Ramos (cell line): Measurements from ENCODE around the gene TSPYL1.
"Not testable (repeated sequence)": the region's sequence is repeated elsewhere in the genome, so short reads cannot be mapped to it uniquely, and the experiment has no call there.

ENCODE experiments used
- in situ Hi-C: fragments of 300-500 bp; cut with MboI; formaldehyde crosslinking; loops from one replicate; pipeline ENCODE4 v1.14.3; 2022; ENCODE audit warnings: low sequenced_read_pairs; ENCODE audit not compliant: unreplicated experiment

Gene TSPYL1

GRCh38 chr6:116279232-116280160 lies at the start of gene TSPYL1:
Gene TSPYL1 (minus strand): TSS chr6:116279930. CDS start chr6:116279830, 100 bp downstream.
- in situ Hi-C loops, result no loop called here

DNA sequence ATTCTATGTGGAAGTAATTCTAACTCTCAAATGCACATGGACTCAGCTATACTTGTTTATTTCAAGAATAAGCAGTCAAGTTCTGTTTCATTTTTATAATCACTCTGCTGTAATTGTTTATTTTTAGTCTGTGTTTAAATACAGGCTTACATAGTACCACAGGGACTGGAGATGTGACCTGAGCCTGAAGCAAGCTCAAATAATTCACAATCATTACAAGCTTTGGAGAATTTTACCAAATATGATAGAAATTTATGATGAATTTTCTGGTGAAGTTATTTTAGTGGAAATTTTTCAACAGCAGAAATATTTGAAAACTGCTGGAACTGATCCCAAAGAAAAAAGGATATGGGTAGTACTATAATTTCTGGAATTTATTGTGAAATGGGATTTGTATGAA lies 49.4 kb upstream of the TSPYL1 start:
- in situ Hi-C loops, result no loop called here

- in situ Hi-C loops, result no loop called here
Measured at GRCh38 chr6:116328528-116328903, 48.8 kb upstream of the TSPYL1 start.

GRCh38 chr6:116327803-116328527 lies 48.2 kb upstream of the TSPYL1 start:
- in situ Hi-C loops, result no loop called here

DNA sequence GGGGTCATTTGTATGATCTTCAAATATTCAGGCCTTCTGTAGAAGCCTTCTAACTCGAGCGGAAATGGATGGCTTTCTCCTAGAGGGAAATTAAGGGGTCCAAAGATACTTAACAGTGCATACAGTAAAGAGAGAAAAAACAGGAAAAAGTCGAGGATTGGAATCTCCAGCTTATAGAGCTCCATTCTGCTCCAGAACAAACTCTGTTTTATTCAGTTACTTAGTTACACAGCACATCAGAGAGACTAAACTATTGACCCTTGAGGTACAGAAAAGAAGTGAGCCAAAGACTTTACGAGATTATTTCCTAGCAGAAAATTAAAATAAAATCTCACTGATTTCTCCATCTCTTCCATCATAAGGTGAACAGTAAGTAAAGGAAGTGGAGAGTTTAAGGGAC lies 47.3 kb upstream of the TSPYL1 start:
- in situ Hi-C loops, result no loop called here

- in situ Hi-C loops, result no loop called here
Measured at GRCh38 chr6:116326181-116326671, 46.5 kb upstream of the TSPYL1 start.

DNA sequence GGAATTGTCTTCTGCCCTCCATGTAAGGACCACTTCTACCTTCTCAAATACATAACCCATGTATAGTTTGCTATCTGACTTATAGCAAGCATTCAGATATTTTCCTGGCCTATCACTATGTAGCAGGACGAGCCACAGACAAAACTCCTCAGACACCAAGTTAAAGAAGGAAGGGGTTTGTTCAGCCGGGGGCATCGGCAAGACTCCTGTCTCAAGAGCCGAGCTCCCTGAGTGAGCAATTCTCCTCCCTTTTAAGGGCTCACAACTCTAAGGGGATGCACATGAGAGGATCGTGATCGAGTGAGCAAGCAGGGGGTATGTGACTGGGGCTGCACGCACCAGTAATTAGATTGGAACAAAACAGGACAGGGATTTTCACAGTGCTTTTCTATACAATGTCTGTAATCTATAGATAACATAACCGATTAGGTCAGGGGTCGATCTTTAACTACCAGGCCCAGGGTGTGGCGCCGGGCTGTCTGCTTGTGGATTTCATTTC lies 46.0 kb upstream of the TSPYL1 start:
- in situ Hi-C loops, result not testable (repeated sequence)

DNA sequence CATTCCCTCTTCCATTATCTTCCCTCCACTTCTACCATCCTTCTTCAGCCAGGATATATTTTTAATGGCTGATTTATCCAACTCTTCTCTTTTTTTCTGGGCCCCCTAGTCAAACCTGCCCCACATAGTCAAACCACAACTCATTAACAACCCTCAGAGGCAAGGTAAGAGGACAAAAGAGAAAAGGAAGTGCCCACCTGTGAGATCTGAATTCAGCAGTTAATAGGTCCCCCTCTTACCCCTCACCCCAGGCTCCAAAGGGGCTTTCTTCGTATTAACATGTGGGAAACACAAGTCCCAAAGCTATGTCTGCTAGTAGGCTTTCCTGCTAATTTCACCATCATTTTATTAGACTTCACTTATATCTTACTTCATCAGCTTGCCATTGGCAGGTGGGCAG lies 44.1 kb upstream of the TSPYL1 start:
- in situ Hi-C loops, result no loop called here

DNA sequence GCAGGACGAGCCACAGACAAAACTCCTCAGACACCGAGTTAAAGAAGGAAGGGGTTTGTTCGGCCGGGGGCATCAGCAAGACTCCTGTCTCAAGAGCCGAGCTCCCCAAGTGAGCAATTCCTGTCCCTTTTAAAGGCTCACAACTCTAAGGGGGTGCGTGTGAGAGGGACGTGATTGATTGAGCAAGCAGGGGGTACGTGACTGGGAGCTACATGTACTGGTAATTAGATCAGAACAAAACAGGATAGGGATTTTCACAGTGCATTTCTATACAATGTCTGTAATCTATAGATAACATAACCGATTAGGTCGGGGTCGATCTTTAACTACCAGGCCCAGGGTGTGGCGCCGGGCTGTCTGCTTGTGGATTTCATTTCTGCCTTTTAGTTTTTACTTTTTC lies 42.2 kb upstream of the TSPYL1 start:
- in situ Hi-C loops, result not testable (repeated sequence)

DNA sequence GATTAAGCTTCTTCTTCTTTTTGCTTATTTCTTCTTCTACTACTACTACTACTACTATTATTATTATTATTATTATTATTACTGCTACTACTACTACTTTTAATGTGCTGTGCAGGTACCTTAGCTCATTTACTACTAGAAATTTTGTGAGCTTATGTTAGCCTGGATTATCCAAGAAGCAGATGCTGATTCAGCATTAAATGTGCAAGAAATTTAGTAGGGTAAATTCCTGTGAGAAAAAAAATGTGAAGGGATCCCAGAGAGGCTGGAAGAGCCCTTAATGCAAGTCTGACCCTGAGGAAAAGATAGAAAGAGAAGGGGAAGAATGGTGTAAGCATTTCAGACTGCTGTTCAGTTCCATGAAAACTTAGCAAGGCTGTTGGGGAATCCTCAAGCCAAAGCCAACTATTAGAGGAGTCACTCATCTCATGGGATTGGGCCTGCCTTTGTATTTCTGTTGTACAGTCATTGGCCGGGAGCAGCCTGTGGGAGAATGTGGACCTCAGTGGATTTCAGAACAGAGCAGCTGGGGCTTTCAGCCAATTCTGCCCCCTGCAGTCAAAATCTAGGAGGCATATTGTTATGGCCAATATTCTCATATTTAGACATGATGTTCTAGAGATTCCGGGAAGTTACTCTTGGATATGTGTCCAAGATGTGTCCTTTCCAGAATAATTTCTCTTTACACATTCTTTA lies 37.2 kb upstream of the TSPYL1 start:
- in situ Hi-C loops, result no loop called here

DNA sequence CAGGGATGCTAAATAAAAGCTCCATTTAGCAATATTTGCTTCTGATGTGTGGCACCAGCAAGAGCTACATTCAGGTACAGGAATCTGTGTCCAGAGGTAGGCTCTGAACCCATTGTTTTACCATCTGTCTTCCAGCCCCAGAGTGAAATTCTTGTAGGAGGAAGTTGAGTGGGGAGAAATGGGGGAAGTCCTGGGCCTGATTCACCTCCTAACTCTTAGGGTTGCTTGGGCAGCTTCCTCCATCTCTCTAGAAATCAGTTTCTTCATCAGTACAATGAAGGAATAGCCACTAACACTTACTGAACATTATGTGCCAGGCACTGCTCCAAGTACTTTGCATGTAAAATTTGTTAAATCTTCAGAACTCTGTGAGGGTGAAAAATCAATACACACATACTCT lies 35.1 kb upstream of the TSPYL1 start:
- in situ Hi-C loops, result no loop called here

GRCh38 chr6:116314218-116314617 lies 34.5 kb upstream of the TSPYL1 start:
- in situ Hi-C loops, result no loop called here

DNA sequence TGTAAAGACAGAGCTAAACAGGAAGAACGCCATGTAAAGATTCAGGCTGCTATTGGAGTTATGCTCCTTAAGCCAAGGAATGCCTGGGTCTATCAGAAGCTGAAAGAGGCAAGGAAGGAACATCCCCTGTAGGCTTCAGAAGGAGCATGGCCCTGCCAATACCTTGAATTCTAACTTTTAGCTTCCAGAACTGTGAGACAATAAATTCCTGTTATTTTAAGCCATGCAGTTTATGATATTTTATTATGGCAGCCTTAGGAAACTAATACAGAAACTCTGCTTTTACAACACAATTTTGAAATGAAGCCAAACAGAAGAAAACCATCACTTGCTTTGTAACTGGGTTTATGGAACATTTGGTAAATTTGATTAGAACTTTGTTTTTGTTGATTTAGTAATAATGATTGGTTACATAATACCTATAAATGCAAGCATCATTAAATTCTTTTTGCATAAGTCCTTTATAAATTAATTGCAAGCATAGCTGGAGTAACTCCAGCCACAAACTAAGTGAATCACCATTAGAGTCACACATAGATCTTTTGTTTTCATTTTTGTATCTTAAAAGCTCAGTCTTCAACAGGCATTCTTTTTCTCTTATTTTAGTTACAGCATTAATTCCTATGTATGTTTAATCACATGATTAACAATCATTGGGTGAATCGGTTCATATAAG lies 33.5 kb upstream of the TSPYL1 start:
- in situ Hi-C loops, result no loop called here

DNA sequence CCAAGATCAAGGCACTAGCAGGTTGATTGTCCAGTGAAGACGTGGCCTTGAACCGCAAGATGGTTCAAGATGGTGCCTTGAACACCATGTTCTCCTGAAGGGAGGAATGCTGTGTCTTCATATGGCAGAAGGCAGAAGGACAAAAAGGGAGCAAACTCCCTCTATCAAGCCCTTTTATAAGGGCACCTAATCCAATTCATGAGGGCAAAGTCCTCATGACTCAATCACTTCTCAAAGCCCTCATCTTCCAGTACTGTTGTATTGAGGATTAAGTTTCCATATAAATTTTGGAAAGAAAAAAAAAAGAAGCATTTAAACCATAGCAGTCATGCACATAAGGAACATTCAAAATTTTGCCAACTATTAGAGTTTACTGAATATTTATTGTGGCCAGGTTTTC lies 29.9 kb upstream of the TSPYL1 start:
- in situ Hi-C loops, result no loop called here

DNA sequence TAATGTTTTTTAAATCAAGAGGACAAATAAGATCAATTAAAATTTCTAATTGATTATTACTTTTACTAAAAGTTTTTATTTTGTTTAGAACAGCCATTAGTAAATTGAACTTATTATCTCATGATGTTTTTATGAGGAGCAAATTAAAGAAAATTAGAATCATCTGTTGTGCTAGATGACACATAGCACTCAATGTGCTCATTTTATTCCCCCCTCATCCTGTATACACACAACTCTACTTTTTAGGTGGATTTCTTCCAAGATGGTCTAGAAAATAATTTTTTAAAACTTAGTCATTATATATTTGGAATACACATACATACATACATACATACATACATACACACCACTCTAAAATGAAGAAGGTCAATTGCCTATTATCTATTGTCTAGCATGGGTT lies 29.3 kb upstream of the TSPYL1 start:
- in situ Hi-C loops, result no loop called here

- in situ Hi-C loops, result no loop called here
Measured at GRCh38 chr6:116307633-116308032, 27.9 kb upstream of the TSPYL1 start.

DNA sequence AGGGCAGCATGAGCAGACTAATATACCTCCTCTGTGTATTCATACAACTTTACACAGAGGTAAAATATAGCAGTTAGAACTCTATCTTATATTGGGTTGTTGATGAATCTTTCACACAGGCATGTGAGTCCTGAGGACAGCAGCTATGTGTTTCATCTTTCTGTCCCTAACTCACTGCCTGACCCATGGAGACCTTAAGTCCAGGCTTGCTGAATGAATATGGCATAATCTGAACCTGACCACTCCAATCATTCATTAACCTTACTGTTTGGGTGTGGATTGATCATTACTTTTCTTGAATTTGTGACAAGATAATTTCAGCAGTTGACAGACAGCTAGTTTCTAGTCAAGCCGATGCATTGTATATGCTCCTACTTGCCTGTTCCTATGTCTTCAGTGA lies 27.3 kb upstream of the TSPYL1 start:
- in situ Hi-C loops, result no loop called here

GRCh38 chr6:116304538-116305097 lies 24.9 kb upstream of the TSPYL1 start:
- in situ Hi-C loops, result no loop called here

DNA sequence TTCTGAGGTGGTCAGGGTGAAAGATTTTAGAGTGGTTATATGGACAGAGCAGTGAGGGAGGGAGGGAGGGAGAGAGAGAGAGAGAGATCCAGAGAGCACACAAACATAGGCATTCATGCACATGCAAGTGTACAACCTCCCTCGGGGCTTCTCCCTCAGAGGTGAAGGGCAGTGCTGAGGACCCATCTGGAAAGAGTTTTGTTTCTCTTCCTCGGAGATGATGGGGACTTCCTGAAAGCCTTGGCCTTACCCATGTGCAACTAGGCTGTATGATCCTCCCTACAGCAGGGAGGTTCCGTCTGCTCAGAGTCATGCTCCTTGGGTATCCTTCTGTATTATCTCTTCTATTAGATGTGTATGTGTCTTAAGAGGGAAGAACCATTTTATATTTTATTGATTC lies 21.4 kb upstream of the TSPYL1 start:
- in situ Hi-C loops, result no loop called here

GRCh38 chr6:116300566-116300965 lies 20.8 kb upstream of the TSPYL1 start:
- in situ Hi-C loops, result no loop called here
